PFSK-1 (cell line): ENCODE results near the gene ARHGEF7.

Experiments
- POLR2AphosphoS5 ChIP-seq: IDR thresholded peaks from 2 replicates; pipeline ENCODE4 v1.6.1; 2012; ENCODE audit warnings: low read depth, mild to moderate bottlenecking, control low read depth, low read length, moderate library complexity
- SIN3A ChIP-seq: IDR thresholded peaks from 2 replicates; pipeline ENCODE4 v1.6.1; 2012; ENCODE audit warnings: mild to moderate bottlenecking, low read length, moderate library complexity, borderline replicate concordance; ENCODE audit not compliant: insufficient read depth
- TAF1 ChIP-seq: IDR thresholded peaks from 2 replicates; pipeline ENCODE4 v1.6.1; 2012; ENCODE audit warnings: low read length, control low read depth, borderline replicate concordance; ENCODE audit not compliant: insufficient read depth
- TF ChIP-seq, protein P1 (sequence below), 2 experiments: IDR thresholded peaks; 2 replicates each; pipeline versions ENCODE4 v1.6.1 to v1.8.0; 2011 to 2012; ENCODE audit warnings: low read depth in 2 of 2, low read length in 2 of 2, control low read depth in 1 of 2, inconsistent platforms in 1 of 2, mild to moderate bottlenecking in 1 of 2, moderate library complexity in 1 of 2; ENCODE audit not compliant: insufficient read depth in 1 of 2

DNA sequence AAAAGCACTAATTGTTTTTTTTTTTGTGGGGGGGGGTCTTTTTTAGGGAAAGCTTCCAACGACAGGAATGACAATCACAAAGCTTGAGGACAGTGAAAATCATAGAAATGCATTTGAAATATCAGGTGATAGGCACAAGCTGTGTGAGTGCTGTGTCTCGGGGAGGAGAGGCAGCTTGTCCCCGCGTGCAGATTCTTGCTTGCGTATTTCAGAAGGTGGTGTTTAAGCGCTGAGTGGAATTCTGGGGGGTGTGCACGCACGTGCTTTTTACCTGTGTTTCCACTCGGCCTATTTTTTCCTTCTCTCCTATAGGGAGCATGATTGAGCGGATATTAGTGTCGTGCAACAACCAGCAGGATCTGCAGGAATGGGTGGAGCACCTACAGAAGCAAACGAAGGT is 165.1 kb downstream of the ARHGEF7 start:
- TF ChIP-seq POLR2AphosphoS5, result no peak
- TF ChIP-seq, protein P1, sequence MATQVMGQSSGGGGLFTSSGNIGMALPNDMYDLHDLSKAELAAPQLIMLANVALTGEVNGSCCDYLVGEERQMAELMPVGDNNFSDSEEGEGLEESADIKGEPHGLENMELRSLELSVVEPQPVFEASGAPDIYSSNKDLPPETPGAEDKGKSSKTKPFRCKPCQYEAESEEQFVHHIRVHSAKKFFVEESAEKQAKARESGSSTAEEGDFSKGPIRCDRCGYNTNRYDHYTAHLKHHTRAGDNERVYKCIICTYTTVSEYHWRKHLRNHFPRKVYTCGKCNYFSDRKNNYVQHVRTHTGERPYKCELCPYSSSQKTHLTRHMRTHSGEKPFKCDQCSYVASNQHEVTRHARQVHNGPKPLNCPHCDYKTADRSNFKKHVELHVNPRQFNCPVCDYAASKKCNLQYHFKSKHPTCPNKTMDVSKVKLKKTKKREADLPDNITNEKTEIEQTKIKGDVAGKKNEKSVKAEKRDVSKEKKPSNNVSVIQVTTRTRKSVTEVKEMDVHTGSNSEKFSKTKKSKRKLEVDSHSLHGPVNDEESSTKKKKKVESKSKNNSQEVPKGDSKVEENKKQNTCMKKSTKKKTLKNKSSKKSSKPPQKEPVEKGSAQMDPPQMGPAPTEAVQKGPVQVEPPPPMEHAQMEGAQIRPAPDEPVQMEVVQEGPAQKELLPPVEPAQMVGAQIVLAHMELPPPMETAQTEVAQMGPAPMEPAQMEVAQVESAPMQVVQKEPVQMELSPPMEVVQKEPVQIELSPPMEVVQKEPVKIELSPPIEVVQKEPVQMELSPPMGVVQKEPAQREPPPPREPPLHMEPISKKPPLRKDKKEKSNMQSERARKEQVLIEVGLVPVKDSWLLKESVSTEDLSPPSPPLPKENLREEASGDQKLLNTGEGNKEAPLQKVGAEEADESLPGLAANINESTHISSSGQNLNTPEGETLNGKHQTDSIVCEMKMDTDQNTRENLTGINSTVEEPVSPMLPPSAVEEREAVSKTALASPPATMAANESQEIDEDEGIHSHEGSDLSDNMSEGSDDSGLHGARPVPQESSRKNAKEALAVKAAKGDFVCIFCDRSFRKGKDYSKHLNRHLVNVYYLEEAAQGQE (IDR thresholded peaks at IDR 0.05; ENCODE audit: insufficient read depth in 1 of 2, low read depth in 2 of 2, low read length in 2 of 2), result no peak
- TF ChIP-seq TAF1, result no peak
- TF ChIP-seq SIN3A, result no peak
